KBM-7 (cell line): Measurements from ENCODE around the gene MTAP.
A peak's percentile ranks its signal among the peaks of the same experiment; 100 is the strongest.

Experiments used
- DNase-seq: peaks from one replicate; pipeline ENCODE4 v3.0.0-alpha.2; 2015
- in situ Hi-C: fragments of 300-500 bp; cut with MboI; formaldehyde crosslinking; loops from 2 replicates; pipeline ENCODE4 v1.14.3; 2020; ENCODE audit warnings: low sequenced_read_pairs, low pct_unique_long_range_greater_than_20kb, mixed read lengths

MTAP gene

GRCh38 chr9:21883642-21884041 is 81.2 kb downstream of the MTAP start:
- in situ Hi-C loops = no loop called here
- DNase-seq = peak; percentile 49

- no peak for DNase-seq
- in situ Hi-C loops = no loop called here
Measured at GRCh38 chr9:21889673-21890072, 87.2 kb downstream of the MTAP start.

- in situ Hi-C loops = no loop called here
Measured at GRCh38 chr9:21890696-21891095, 88.3 kb downstream of the MTAP start.

GRCh38 chr9:21901546-21901945 is 99.1 kb downstream of the MTAP start:
- in situ Hi-C loops = no loop called here
- DNase-seq = no peak

More at GRCh38 chr9:21890696-21891095, 88.3 kb downstream of the MTAP start:
- no peak for DNase-seq

- in situ Hi-C loops = no loop called here
- DNase-seq = peak; percentile 90
Measured at GRCh38 chr9:21902136-21902535, 99.7 kb downstream of the MTAP start.

GRCh38 chr9:21903380-21903965 is 101.0 kb downstream of the MTAP start:
- peak; percentile 64 for DNase-seq
- in situ Hi-C loops = no loop called here

GRCh38 chr9:21904371-21904770 is 101.9 kb downstream of the MTAP start:
- in situ Hi-C loops = no loop called here

GRCh38 chr9:21904776-21905175 is 102.3 kb downstream of the MTAP start:
- in situ Hi-C loops = no loop called here
- DNase-seq = peak; percentile 19

More at GRCh38 chr9:21904371-21904770, 101.9 kb downstream of the MTAP start:
- no peak for DNase-seq

- in situ Hi-C loops = no loop called here
- no peak for DNase-seq
Measured at GRCh38 chr9:21906213-21906612, 103.8 kb downstream of the MTAP start.

- in situ Hi-C loops = no loop called here
- no peak for DNase-seq
Measured at GRCh38 chr9:21906881-21907280, 104.4 kb downstream of the MTAP start.

GRCh38 chr9:21919377-21920362 is 117.2 kb downstream of the MTAP start:
- in situ Hi-C loops = no loop called here
- peak; percentile 76 for DNase-seq

GRCh38 chr9:21923694-21924093 is 121.3 kb downstream of the MTAP start:
- in situ Hi-C loops = no loop called here

GRCh38 chr9:21927752-21928151 is 125.3 kb downstream of the MTAP start:
- DNase-seq = no peak
- in situ Hi-C loops = no loop called here

More at GRCh38 chr9:21923694-21924093, 121.3 kb downstream of the MTAP start:
- no peak for DNase-seq

GRCh38 chr9:21931428-21931827 is 129.0 kb downstream of the MTAP start:
- in situ Hi-C loops = no loop called here
- DNase-seq = no peak

- in situ Hi-C loops = no loop called here
Measured at GRCh38 chr9:21933281-21933680, 130.8 kb downstream of the MTAP start.

GRCh38 chr9:21933865-21934264 is 131.4 kb downstream of the MTAP start:
- in situ Hi-C loops = no loop called here
- peak; percentile 65 for DNase-seq

More at GRCh38 chr9:21933281-21933680, 130.8 kb downstream of the MTAP start:
- DNase-seq = no peak

- DNase-seq = no peak
- in situ Hi-C loops = no loop called here
Measured at GRCh38 chr9:21935631-21936030, 133.2 kb downstream of the MTAP start.

- in situ Hi-C loops = no loop called here
- DNase-seq = no peak
Measured at GRCh38 chr9:21936161-21936560, 133.7 kb downstream of the MTAP start.

GRCh38 chr9:21941337-21941995 is 139.0 kb downstream of the MTAP start:
- in situ Hi-C loops = no loop called here
- no peak for DNase-seq

GRCh38 chr9:21943464-21943863 is 141.0 kb downstream of the MTAP start:
- no peak for DNase-seq
- in situ Hi-C loops = no loop called here
